ENCODE results near the gene ARHGAP26. TPM values are rescaled to one million over a fixed set of nuclear protein-coding genes. Genes with fewer than 3 reads are reported as not detected.

Gene ARHGAP26
- total RNA-seq, 1 experiment from 2014 or later, result 38.3 TPM

GRCh38 chr5:143021595-143021994, 251.4 kb downstream of the ARHGAP26 start:
- no peak for DNase-seq (ENCODE audit: low read depth)
- in situ Hi-C loops (cut with HindIII; ENCODE audit: low pct_unique_long_range_greater_than_20kb, low sequenced_read_pairs), result no loop called here

GRCh38 chr5:143023411-143024096, 253.4 kb downstream of the ARHGAP26 start:
- in situ Hi-C loops (cut with HindIII; ENCODE audit: low pct_unique_long_range_greater_than_20kb, low sequenced_read_pairs), result no loop called here
- DNase-seq (ENCODE audit: low read depth), result no peak

GRCh38 chr5:143024228-143024920, 254.2 kb downstream of the ARHGAP26 start:
- DNase-seq (ENCODE audit: low read depth), result no peak
- in situ Hi-C loops (cut with HindIII; ENCODE audit: low pct_unique_long_range_greater_than_20kb, low sequenced_read_pairs), result no loop called here

GRCh38 chr5:143025376-143025775, 255.2 kb downstream of the ARHGAP26 start:
- in situ Hi-C loops (cut with HindIII; ENCODE audit: low pct_unique_long_range_greater_than_20kb, low sequenced_read_pairs), result no loop called here
- no peak for DNase-seq (ENCODE audit: low read depth)

- in situ Hi-C loops (cut with HindIII; ENCODE audit: low pct_unique_long_range_greater_than_20kb, low sequenced_read_pairs), result no loop called here
- DNase-seq (ENCODE audit: low read depth), result no peak
These were observed 255.8 kb downstream of the ARHGAP26 start for GRCh38 chr5:143025971-143026370.

GRCh38 chr5:143026380-143026779, 256.2 kb downstream of the ARHGAP26 start:
- no peak for DNase-seq (ENCODE audit: low read depth)
- in situ Hi-C loops (cut with HindIII; ENCODE audit: low pct_unique_long_range_greater_than_20kb, low sequenced_read_pairs), result no loop called here

- in situ Hi-C loops (cut with HindIII; ENCODE audit: low pct_unique_long_range_greater_than_20kb, low sequenced_read_pairs), result no loop called here
These were observed 259.1 kb downstream of the ARHGAP26 start for GRCh38 chr5:143029293-143029692.

GRCh38 chr5:143030349-143030748, 260.2 kb downstream of the ARHGAP26 start:
- DNase-seq (ENCODE audit: low read depth), result no peak
- in situ Hi-C loops (cut with HindIII; ENCODE audit: low pct_unique_long_range_greater_than_20kb, low sequenced_read_pairs), result no loop called here

More at GRCh38 chr5:143029293-143029692, 259.1 kb downstream of the ARHGAP26 start:
- DNase-seq (ENCODE audit: low read depth), result no peak

- in situ Hi-C loops (cut with HindIII; ENCODE audit: low pct_unique_long_range_greater_than_20kb, low sequenced_read_pairs), result no loop called here
- no peak for DNase-seq (ENCODE audit: low read depth)
These were observed 261.8 kb downstream of the ARHGAP26 start for GRCh38 chr5:143031781-143032580.

GRCh38 chr5:143032581-143032836, 262.3 kb downstream of the ARHGAP26 start:
- in situ Hi-C loops (cut with HindIII; ENCODE audit: low pct_unique_long_range_greater_than_20kb, low sequenced_read_pairs), result no loop called here
- DNase-seq (ENCODE audit: low read depth), result no peak

- in situ Hi-C loops (cut with HindIII; ENCODE audit: low pct_unique_long_range_greater_than_20kb, low sequenced_read_pairs), result no loop called here
- peak; percentile 72 for DNase-seq (ENCODE audit: low read depth)
These were observed 263.5 kb downstream of the ARHGAP26 start for GRCh38 chr5:143033535-143034250.

GRCh38 chr5:143036146-143036927, 266.2 kb downstream of the ARHGAP26 start:
- in situ Hi-C loops (cut with HindIII; ENCODE audit: low pct_unique_long_range_greater_than_20kb, low sequenced_read_pairs), result no loop called here
- no peak for DNase-seq (ENCODE audit: low read depth)

GRCh38 chr5:143037071-143037470, 266.9 kb downstream of the ARHGAP26 start:
- in situ Hi-C loops (cut with HindIII; ENCODE audit: low pct_unique_long_range_greater_than_20kb, low sequenced_read_pairs), result no loop called here
- DNase-seq (ENCODE audit: low read depth), result no peak

GRCh38 chr5:143037708-143038107, 267.5 kb downstream of the ARHGAP26 start:
- no peak for DNase-seq (ENCODE audit: low read depth)
- in situ Hi-C loops (cut with HindIII; ENCODE audit: low pct_unique_long_range_greater_than_20kb, low sequenced_read_pairs), result no loop called here

GRCh38 chr5:143040622-143041021, 270.4 kb downstream of the ARHGAP26 start:
- no peak for DNase-seq (ENCODE audit: low read depth)

GRCh38 chr5:143041461-143041860, 271.3 kb downstream of the ARHGAP26 start:
- DNase-seq (ENCODE audit: low read depth), result no peak
- in situ Hi-C loops (cut with HindIII; ENCODE audit: low pct_unique_long_range_greater_than_20kb, low sequenced_read_pairs), result no loop called here

More at GRCh38 chr5:143040622-143041021, 270.4 kb downstream of the ARHGAP26 start:
- in situ Hi-C loops (cut with HindIII; ENCODE audit: low pct_unique_long_range_greater_than_20kb, low sequenced_read_pairs), result no loop called here

- DNase-seq (ENCODE audit: low read depth), result no peak
- in situ Hi-C loops (cut with HindIII; ENCODE audit: low pct_unique_long_range_greater_than_20kb, low sequenced_read_pairs), result no loop called here
These were observed 272.0 kb downstream of the ARHGAP26 start for GRCh38 chr5:143041972-143042770.

Data from Caki2 (cell line).